T-cell (primary cell): ENCODE measurements around the gene CKAP2L. TPM values are rescaled to one million over a fixed set of nuclear protein-coding genes. Genes with fewer than 3 reads are reported as not detected.
"Not testable (repeated sequence)": the region's sequence is repeated elsewhere in the genome, so short reads cannot be mapped to it uniquely, and the experiment has no call there.

Experiments used
- ATAC-seq, 4 experiments: fragments of 200-7000 bp in 3 of 4; fragments of 150-1000 bp in 1 of 4; cut with Tn5 transposase; replicated peaks in 1 of 4; 1 replicate in 3 of 4; 2 replicates in 1 of 4; pipeline ENCODE4 v1.10.0; 2021; ENCODE audit warnings: moderate library complexity in 3 of 4, mild to moderate bottlenecking in 2 of 4, moderate number of reproducible peaks in 1 of 4
- CTCF ChIA-PET, 2 donors: fragments of 300-600 bp; sonication (Branson Sonifier 250); formaldehyde crosslinking; loops; one replicate each; lab custom pipeline; 2022; ENCODE audit warnings: antibody characterized with exemption in 2 of 2; lab: Charles Lee
- POLR2A ChIA-PET, 2 donors: fragments of 300-600 bp; sonication (Branson Sonifier 250); formaldehyde crosslinking; loops; one replicate each; lab custom pipeline; 2022; ENCODE audit warnings: antibody characterized with exemption in 2 of 2; lab: Charles Lee
- DNase-seq, 35 experiments: peaks; one replicate each; pipeline versions ENCODE4 v3.0.0 to v3.0.0-alpha.2; 2013 to 2023
- H3K27ac ChIP-seq: one replicate; pipeline ENCODE4 v1.5.1; 2013; ENCODE audit warnings: low read length
- H3K27me3 ChIP-seq, 2 experiments: replicated peaks in 1 of 2; 1 replicate in 1 of 2; 2 replicates in 1 of 2; pipeline versions ENCODE4 v1.6.1 to v1.7.0; 2013; ENCODE audit warnings: low read length in 1 of 2, mixed read lengths in 1 of 2; ENCODE audit not compliant: control insufficient read depth in 2 of 2, insufficient read depth in 2 of 2; ENCODE audit errors: extremely low read depth in 1 of 2
- H3K36me3 ChIP-seq, 2 donors: 1 replicate in 1 of 2; 2 replicates in 1 of 2; pipeline versions ENCODE4 v1.6.1 to v1.7.0; 2013; ENCODE audit warnings: low read length in 1 of 2; ENCODE audit not compliant: control insufficient read depth in 2 of 2, insufficient read depth in 1 of 2; ENCODE audit errors: extremely low read depth in 1 of 2
- H3K4me1 ChIP-seq, 2 experiments: 1 replicate in 1 of 2; 2 replicates in 1 of 2; pipeline versions ENCODE4 v1.6.1 to v1.7.0; 2013; ENCODE audit warnings: low read length in 2 of 2, mixed read lengths in 1 of 2; ENCODE audit not compliant: insufficient read depth in 2 of 2, control insufficient read depth in 1 of 2; ENCODE audit errors: extremely low read depth in 1 of 2
- H3K4me3 ChIP-seq, 2 donors: 1 replicate in 1 of 2; 2 replicates in 1 of 2; pipeline versions ENCODE4 v1.5.1 to v1.7.0; 2013; ENCODE audit warnings: mild to moderate bottlenecking in 2 of 2, low read length in 1 of 2, moderate library complexity in 1 of 2; ENCODE audit not compliant: control insufficient read depth in 1 of 2; ENCODE audit errors: extremely low read depth in 1 of 2
- H3K9me3 ChIP-seq: 2 replicates; pipeline ENCODE4 v1.7.0; 2013
- H3K27ac Mint-ChIP-seq, 2 donors: one replicate each; pipeline ENCODE4 v1.8.0; 2020 to 2021; ENCODE audit warnings: mild to moderate bottlenecking in 2 of 2, mixed read lengths in 2 of 2
- H3K27me3 Mint-ChIP-seq, 2 donors: one replicate each; pipeline ENCODE4 v1.8.0; 2021 to 2022; ENCODE audit warnings: mixed read lengths in 2 of 2
- H3K36me3 Mint-ChIP-seq: one replicate; pipeline ENCODE4 v1.8.0; 2021; ENCODE audit warnings: mixed read lengths
- H3K4me1 Mint-ChIP-seq, 3 donors: one replicate each; pipeline ENCODE4 v1.8.0; 2020 to 2022; ENCODE audit warnings: mixed read lengths in 3 of 3, mild to moderate bottlenecking in 1 of 3
- H3K4me3 Mint-ChIP-seq, 3 donors: one replicate each; pipeline ENCODE4 v1.8.0; 2020 to 2022; ENCODE audit warnings: mild to moderate bottlenecking in 3 of 3, mixed read lengths in 3 of 3, moderate library complexity in 3 of 3
- H3K9me3 Mint-ChIP-seq, 3 donors: one replicate each; pipeline ENCODE4 v1.8.0; 2020 to 2022; ENCODE audit warnings: mixed read lengths in 3 of 3
- WGBS: methylation state at CpG from one replicate; pipeline ENCODE4 v1.1.5; 2013; ENCODE audit warnings: missing lambda C conversion rate; ENCODE audit not compliant: insufficient coverage; 5-methylcytosine and 5-hydroxymethylcytosine counted together
- total RNA-seq, 35 experiments: library from RNA in 6 of 35; stranded (reverse) in 6 of 35; fragments of 120-200 nt in 1 of 35; gene quantifications; one replicate each; pipeline versions ENCODE4 v1.2.1 to v1.2.4 and lab custom pipeline; 2013 to 2026

CKAP2L gene
- total RNA-seq, 5 donors from 2014 or later (not counting 1 experiment from before 2014, with no cell fraction given) = 0.22 to 1.5 (median 0.33) TPM

- ATAC-seq = no peak
- H3K36me3 ChIP-seq = no peaks in the 10 kb centered on the region
- peaks cover 0 to 17% of the 10 kb centered on the region in 2 experiments for H3K4me1 ChIP-seq
- 86% methylated on average over 2 of the region's 3 CpGs for WGBS
- no peak overlapping the region for H3K4me3 ChIP-seq
- Mint-ChIP-seq H3K27me3 (peaks cover 0 to 9% of the 10 kb centered on the region in 2 donors), H3K36me3 (no peaks in the 10 kb centered on the region), H3K4me3 (no peak overlapping the region), H3K9me3 (peaks cover 0 to 3% (median 0%) of the 10 kb centered on the region in 3 donors), H3K27ac (no peak overlapping the region), H3K4me1 (peaks cover 0 to 21% (median 8%) of the 10 kb centered on the region in 3 donors)
- H3K27ac ChIP-seq = no peak overlapping the region
- H3K27me3 ChIP-seq = peaks cover 0 to 8% of the 10 kb centered on the region in 2 experiments
- ChIA-PET CTCF (no interaction called here), POLR2A (no interaction called here)
- no peak for DNase-seq
- no peaks in the 10 kb centered on the region for H3K9me3 ChIP-seq
Measured at GRCh38 chr2:112712465-112712864, 51.9 kb downstream of the CKAP2L start.

GRCh38 chr2:112710956-112711750 is 53.3 kb downstream of the CKAP2L start:
- 92% methylated on average over 6 of the region's 9 CpGs for WGBS
- H3K27me3 Mint-ChIP-seq = peaks cover 0 to 13% of the 10 kb centered on the region in 2 donors
- H3K9me3 Mint-ChIP-seq = no peaks in the 10 kb centered on the region
- POLR2A ChIA-PET = no interaction called here
- CTCF ChIA-PET = no interaction called here
- Histone ChIP-seq H3K4me3 (no peak overlapping the region), H3K9me3 (no peaks in the 10 kb centered on the region), H3K4me1 (peaks cover 1 to 20% of the 10 kb centered on the region in 2 experiments), H3K27me3 (peaks cover 0 to 8% of the 10 kb centered on the region in 2 experiments), H3K27ac (no peak overlapping the region), H3K36me3 (no peaks in the 10 kb centered on the region)
- no peak overlapping the region for H3K27ac Mint-ChIP-seq
- peaks cover 8 to 33% (median 16%) of the 10 kb centered on the region in 3 donors for H3K4me1 Mint-ChIP-seq
- no peak for DNase-seq
- ATAC-seq = no peak
- H3K4me3 Mint-ChIP-seq = no peak overlapping the region
- H3K36me3 Mint-ChIP-seq = no peaks in the 10 kb centered on the region

GRCh38 chr2:112709703-112710102 is 54.7 kb downstream of the CKAP2L start:
- no peaks in the 10 kb centered on the region for H3K36me3 ChIP-seq
- H3K4me3 Mint-ChIP-seq = no peak overlapping the region
- H3K36me3 Mint-ChIP-seq = no peaks in the 10 kb centered on the region
- no peak overlapping the region for H3K27ac ChIP-seq
- H3K27ac Mint-ChIP-seq = no peak overlapping the region
- peaks cover 0 to 10% of the 10 kb centered on the region in 2 experiments for H3K27me3 ChIP-seq
- CTCF ChIA-PET = interaction anchor here (0.8 to 1.1 kb wide), 2 partner anchors 10 to 110 kb away, joined by 3 read pairs; no protein-coding TSS in a partner anchor
- peaks cover 6 to 29% of the 10 kb centered on the region in 2 experiments for H3K4me1 ChIP-seq
- H3K4me1 Mint-ChIP-seq = peaks cover 13 to 41% (median 23%) of the 10 kb centered on the region in 3 donors
- H3K4me3 ChIP-seq = no peak overlapping the region
- DNase-seq (no peak), ATAC-seq (no peak)
- WGBS = 95% methylated on average over 4 of the region's 6 CpGs
- H3K9me3 Mint-ChIP-seq = no peaks in the 10 kb centered on the region
- H3K9me3 ChIP-seq = no peaks in the 10 kb centered on the region
- H3K27me3 Mint-ChIP-seq = peaks cover 0 to 19% of the 10 kb centered on the region in 2 donors
- POLR2A ChIA-PET = interaction anchor here (0.6 kb wide), 2 partner anchors 85 to 217 kb away, joined by 3 read pairs; no protein-coding TSS in a partner anchor

GRCh38 chr2:112708968-112709367 is 55.4 kb downstream of the CKAP2L start:
- 78% methylated on average over 6 of the region's 10 CpGs for WGBS

GRCh38 chr2:112706947-112707346 is 57.5 kb downstream of the CKAP2L start:
- POLR2A ChIA-PET = interaction anchor here in 1 of 2 donors (0.6 kb wide), 1 partner anchor 29 kb away, joined by 7 read pairs; no protein-coding TSS in a partner anchor
- H3K36me3 ChIP-seq, H3K9me3 Mint-ChIP-seq, H3K9me3 ChIP-seq, H3K4me3 Mint-ChIP-seq, H3K36me3 Mint-ChIP-seq, DNase-seq, ATAC-seq, H3K4me3 ChIP-seq, H3K27ac ChIP-seq, H3K27ac Mint-ChIP-seq, H3K27me3 ChIP-seq: not testable (repeated sequence)
- peaks cover 0 to 17% of the 10 kb centered on the region in 2 donors for H3K27me3 Mint-ChIP-seq
- CTCF ChIA-PET = interaction anchor here in 1 of 2 donors (0.7 to 1.4 kb wide), 2 partner anchors 43 to 80 kb away, joined by 3 to 5 read pairs; no protein-coding TSS in a partner anchor
- peaks cover 13 to 41% (median 23%) of the 10 kb centered on the region in 3 donors for H3K4me1 Mint-ChIP-seq
- 80% methylated on average over 3 of the region's 9 CpGs for WGBS
- peaks cover 6 to 22% of the 10 kb centered on the region in 2 experiments for H3K4me1 ChIP-seq

More at GRCh38 chr2:112708968-112709367, 55.4 kb downstream of the CKAP2L start:
- Histone ChIP-seq H3K4me3 (no peak overlapping the region), H3K9me3 (no peaks in the 10 kb centered on the region), H3K36me3 (no peaks in the 10 kb centered on the region), H3K27ac (peak overlapping the region; percentile 18), H3K27me3 (peaks cover 0 to 10% of the 10 kb centered on the region in 2 experiments), H3K4me1 (peaks cover 6 to 29% of the 10 kb centered on the region in 2 experiments)
- ATAC-seq (no peak), DNase-seq (no peak)
- Mint-ChIP-seq H3K36me3 (no peaks in the 10 kb centered on the region), H3K27ac (peak overlapping the region in 1 of 2 donors; percentile 34), H3K9me3 (no peaks in the 10 kb centered on the region), H3K4me3 (no peak overlapping the region), H3K27me3 (peaks cover 0 to 21% of the 10 kb centered on the region in 2 donors), H3K4me1 (peaks cover 13 to 41% (median 23%) of the 10 kb centered on the region in 3 donors)
- POLR2A ChIA-PET = interaction anchor here in 1 of 2 donors (0.6 kb wide), 1 partner anchor 84 kb away, joined by 3 read pairs; no protein-coding TSS in a partner anchor
- CTCF ChIA-PET = interaction anchor here (0.5 to 1.1 kb wide), 3 partner anchors 21 to 118 kb away, joined by 3 read pairs; no protein-coding TSS in a partner anchor

GRCh38 chr2:112706170-112706664 is 58.2 kb downstream of the CKAP2L start:
- POLR2A ChIA-PET = interaction anchor here (0.6 kb wide), 2 partner anchors 29 to 99 kb away, joined by 6 to 7 read pairs; no protein-coding TSS in a partner anchor
- Histone ChIP-seq H3K4me3 (no peak overlapping the region), H3K36me3 (no peaks in the 10 kb centered on the region), H3K27me3 (peaks cover 0 to 3% of the 10 kb centered on the region in 2 experiments), H3K9me3 (no peaks in the 10 kb centered on the region), H3K27ac (no peak overlapping the region), H3K4me1 (peaks cover 6 to 22% of the 10 kb centered on the region in 2 experiments)
- peak in 24 of 35 experiments; percentile 16 to 60 (median 34) for DNase-seq
- peak overlapping the region in 2 of 3 donors; percentile 25 to 43 for H3K4me3 Mint-ChIP-seq
- peaks cover 0 to 16% of the 10 kb centered on the region in 2 donors for H3K27me3 Mint-ChIP-seq
- H3K4me1 Mint-ChIP-seq = peaks cover 13 to 41% (median 23%) of the 10 kb centered on the region in 3 donors
- CTCF ChIA-PET = interaction anchor here in 1 of 2 donors (0.7 kb wide), 1 partner anchor 44 kb away, joined by 3 read pairs; no protein-coding TSS in a partner anchor
- H3K9me3 Mint-ChIP-seq = no peaks in the 10 kb centered on the region
- H3K36me3 Mint-ChIP-seq = no peaks in the 10 kb centered on the region
- peak overlapping the region in 1 of 2 donors; percentile 53 for H3K27ac Mint-ChIP-seq
- WGBS = 17% methylated on average over 2 of the region's 5 CpGs
- peak; percentile 84 to 94 (median 90) for ATAC-seq
